ENCODE measurements around the gene NRXN3. TPM values are rescaled to one million over a fixed set of nuclear protein-coding genes. Genes with fewer than 3 reads are reported as not detected.

NRXN3 gene
- total RNA-seq, 4 donors from 2014 or later = 0.56 to 1.6 (median 1.1) TPM

GRCh38 chr14:78902010-78902623 lies 731.9 kb downstream of the NRXN3 start:
- Histone ChIP-seq H3K36me3 (no peaks in the 10 kb centered on the region), H3K27me3 (no peaks in the 10 kb centered on the region), H3K4me3 (replicated peaks in 1 of 3) (no peak overlapping the region), H3K9me3 (no peaks in the 10 kb centered on the region), H3K4me1 (no peaks in the 10 kb centered on the region), H3K27ac (no peak overlapping the region)
- no peak for TF ChIP-seq POLR2A (IDR thresholded peaks at IDR 0.05)
- peak in 3 of 6 experiments; percentile 13 to 45 (median 26) for TF ChIP-seq CTCF (IDR thresholded peaks at IDR 0.05)
- 5 to 7% methylated on average over 5 of the region's 5 CpGs for WGBS, 2 donors
- intact Hi-C loops (cut with DNase I) = no loop called here
- peak; percentile 23 to 33 for DNase-seq

GRCh38 chr14:78904094-78904493 lies 733.9 kb downstream of the NRXN3 start:
- H3K36me3 ChIP-seq = no peaks in the 10 kb centered on the region
- intact Hi-C loops (cut with DNase I) = no loop called here
- H3K27me3 ChIP-seq = no peaks in the 10 kb centered on the region
- no peak overlapping the region for H3K27ac ChIP-seq
- H3K4me1 ChIP-seq = no peaks in the 10 kb centered on the region
- no peak for TF ChIP-seq POLR2A (IDR thresholded peaks at IDR 0.05)
- no peak for TF ChIP-seq CTCF (IDR thresholded peaks at IDR 0.05)
- no peak overlapping the region for H3K4me3 ChIP-seq (replicated peaks in 1 of 3)
- 91% methylated on average over 3 of the region's 3 CpGs for WGBS, 2 donors
- no peaks in the 10 kb centered on the region for H3K9me3 ChIP-seq
- no peak for DNase-seq

GRCh38 chr14:78917462-78917861 lies 747.3 kb downstream of the NRXN3 start:
- no peak for DNase-seq
- Histone ChIP-seq H3K36me3 (no peaks in the 10 kb centered on the region), H3K27ac (no peak overlapping the region), H3K9me3 (no peaks in the 10 kb centered on the region), H3K4me1 (no peaks in the 10 kb centered on the region), H3K27me3 (no peaks in the 10 kb centered on the region), H3K4me3 (replicated peaks in 1 of 3) (no peak overlapping the region)
- intact Hi-C loops (cut with DNase I) = no loop called here
- TF ChIP-seq POLR2A (IDR thresholded peaks at IDR 0.05) (no peak), CTCF (IDR thresholded peaks at IDR 0.05) (no peak)
- WGBS, 2 donors = 94 to 96% methylated on average over 1 of the region's 1 CpG

- Histone ChIP-seq H3K27me3 (no peaks in the 10 kb centered on the region), H3K4me3 (replicated peaks in 1 of 3) (no peak overlapping the region), H3K36me3 (no peaks in the 10 kb centered on the region), H3K4me1 (no peaks in the 10 kb centered on the region), H3K9me3 (no peaks in the 10 kb centered on the region), H3K27ac (no peak overlapping the region)
- DNase-seq = no peak
- WGBS, 2 donors = 63 to 73% methylated on average over 2 of the region's 2 CpGs
- TF ChIP-seq CTCF (IDR thresholded peaks at IDR 0.05) (no peak), POLR2A (IDR thresholded peaks at IDR 0.05) (no peak)
- intact Hi-C loops (cut with DNase I) = no loop called here
These were observed 751.7 kb downstream of the NRXN3 start for GRCh38 chr14:78921856-78922255.

GRCh38 chr14:78927261-78927660 lies 757.1 kb downstream of the NRXN3 start:
- no peak for DNase-seq
- Histone ChIP-seq H3K4me3 (replicated peaks in 1 of 3) (no peak overlapping the region), H3K9me3 (no peaks in the 10 kb centered on the region), H3K4me1 (no peaks in the 10 kb centered on the region), H3K36me3 (no peaks in the 10 kb centered on the region), H3K27ac (no peak overlapping the region), H3K27me3 (no peaks in the 10 kb centered on the region)
- intact Hi-C loops (cut with DNase I) = no loop called here
- TF ChIP-seq POLR2A (IDR thresholded peaks at IDR 0.05) (no peak), CTCF (IDR thresholded peaks at IDR 0.05) (no peak)
- WGBS, 2 donors = 69 to 86% methylated on average over 3 of the region's 3 CpGs
